Kidney (tissue), 14 donors: ENCODE measurements around the gene ZNF629. TPM values are rescaled to one million over a fixed set of nuclear protein-coding genes. Genes with fewer than 3 reads are reported as not detected.

Experiments used
- DNase-seq, 5 donors: peaks; one replicate each; pipeline ENCODE4 v3.0.0-alpha.2; 2013 to 2020
- FAIRE-seq: peaks from 2 replicates; lab custom pipeline; 2012; peaks lifted over from hg19 to GRCh38; lab: Jason Lieb, UNC
- H3K27ac ChIP-seq, 2 donors: one replicate each; pipeline ENCODE4 v1.7.0; 2013; ENCODE audit warnings: low read depth in 2 of 2, low read length in 2 of 2, inconsistent platforms in 1 of 2
- H3K27me3 ChIP-seq: one replicate; pipeline ENCODE4 v1.7.1; 2013; ENCODE audit warnings: low read length, inconsistent platforms; ENCODE audit not compliant: control insufficient read depth, insufficient read depth
- H3K36me3 ChIP-seq, 3 donors: one replicate each; pipeline versions ENCODE4 v1.7.0 to v1.7.1; 2013; ENCODE audit warnings: low read length in 3 of 3, control low read depth in 1 of 3, inconsistent platforms in 1 of 3; ENCODE audit not compliant: insufficient read depth in 3 of 3, control insufficient read depth in 2 of 3
- H3K4me1 ChIP-seq, 3 donors: one replicate each; pipeline versions ENCODE4 v1.7.0 to v1.7.1; 2013; ENCODE audit warnings: low read length in 3 of 3, inconsistent platforms in 1 of 3, low read depth in 1 of 3; ENCODE audit not compliant: control insufficient read depth in 2 of 3, insufficient read depth in 2 of 3
- H3K4me3 ChIP-seq, 3 donors: one replicate each; pipeline versions ENCODE4 v1.7.0 to v1.8.1; 2013; ENCODE audit warnings: low read length in 3 of 3, control low read depth in 1 of 3, inconsistent platforms in 1 of 3
- H3K9ac ChIP-seq, 3 donors: one replicate each; pipeline versions ENCODE4 v1.7.0 to v1.7.1; 2013; ENCODE audit warnings: low read length in 3 of 3, control low read depth in 1 of 3, inconsistent platforms in 1 of 3
- H3K9me3 ChIP-seq, 3 donors: one replicate each; pipeline versions ENCODE4 v1.7.0 to v1.7.1; 2013; ENCODE audit warnings: low read length in 3 of 3, control low read depth in 1 of 3, inconsistent platforms in 1 of 3; ENCODE audit not compliant: control insufficient read depth in 2 of 3, insufficient read depth in 1 of 3
- CTCF ChIP-seq: IDR thresholded peaks from 3 replicates; pipeline ENCODE4 v1.5.1; 2012; ENCODE audit warnings: mild to moderate bottlenecking, moderate library complexity, borderline replicate concordance; ENCODE audit not compliant: insufficient read depth; ENCODE audit errors: extremely low read depth
- intact Hi-C: fragments of 100-400 bp; cut with DNase I; formaldehyde crosslinking; loops from one replicate; pipeline ENCODE4 v1.11.1; 2022
- polyA plus RNA-seq: library from polyadenylated mRNA; stranded (reverse); fragments of 350-450 nt; fragmentation: Illumina TruSeq; extraction: RNeasy Lipid Tissue Mini Kit (QIAGEN cat#74804); gene quantifications from one replicate; pipeline ENCODE4 v1.2.3, GENCODE V29; 2014; ENCODE audit warnings: low read depth, low replicate concordance; ENCODE audit not compliant: insufficient read depth
- total RNA-seq: library from RNA; stranded (reverse); fragmentation: NEBNext Ultra II Directional; extraction: Animal tissue kit (Norgen Biotek cat#: 25700); gene quantifications from one replicate; pipeline ENCODE4 v1.2.1, GENCODE V29; 2021
- donor health status: control.
- donor health status: control.
- donor health status: control.
- donor health status: control.
- donor health status: control.
- donor health status: DM: yes; HTN: yes; CAD: no.
- donor health status: Normal renal cell carcinoma (clear cell type).

ZNF629 gene
- total and polyA plus RNA-seq, 2 donors from 2014 or later, result 8.1 to 19.8 TPM

GRCh38 chr16:30808146-30808545 lies 21.1 kb upstream of the ZNF629 start:
- Histone ChIP-seq H3K27me3 (no peaks in the 10 kb centered on the region), H3K4me3 (no peak overlapping the region), H3K36me3 (no peaks in the 10 kb centered on the region), H3K9ac (no peak overlapping the region), H3K27ac (no peak overlapping the region), H3K9me3 (no peaks in the 10 kb centered on the region), H3K4me1 (peaks cover 0 to 10% (median 0%) of the 10 kb centered on the region in 3 donors)
- intact Hi-C loops, result no loop called here
- FAIRE-seq (no peak), DNase-seq (no peak)
- TF ChIP-seq CTCF, result no peak

- no peak for TF ChIP-seq CTCF
- intact Hi-C loops, result no loop called here
- no peak for FAIRE-seq
Observed at GRCh38 chr16:30805370-30806169, 18.6 kb upstream of the ZNF629 start.

DNA sequence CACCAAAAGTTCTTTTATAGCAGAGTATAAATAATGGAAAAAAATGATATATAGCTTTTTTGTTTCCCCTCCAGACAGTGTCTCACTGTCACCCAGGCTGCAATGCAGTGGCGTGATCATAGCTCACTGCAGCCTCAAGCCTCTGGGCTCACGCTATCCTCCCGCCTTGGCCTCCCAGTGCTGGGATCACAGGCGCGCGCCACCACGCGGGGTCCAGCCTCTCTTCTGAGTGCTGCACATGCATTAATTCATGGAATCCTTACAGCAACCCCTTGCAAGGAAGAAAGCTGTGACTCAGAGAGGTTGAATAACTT lies 18.0 kb upstream of the ZNF629 start:
- H3K27me3 ChIP-seq, result no peaks in the 10 kb centered on the region
- peak overlapping the region; percentile 68 to 89 (median 83) for H3K4me3 ChIP-seq
- peak in 1 of 5 donors; percentile 22 for DNase-seq
- TF ChIP-seq CTCF, result no peak
- no peaks in the 10 kb centered on the region for H3K36me3 ChIP-seq
- intact Hi-C loops, result no loop called here
- no peak overlapping the region for H3K27ac ChIP-seq
- H3K9me3 ChIP-seq, result no peaks in the 10 kb centered on the region
- H3K9ac ChIP-seq, result peak overlapping the region; percentile 41 to 84 (median 82)
- peaks cover 0 to 10% (median 0%) of the 10 kb centered on the region in 3 donors for H3K4me1 ChIP-seq
- FAIRE-seq, result no peak

More at GRCh38 chr16:30805370-30806169, 18.6 kb upstream of the ZNF629 start:
- Histone ChIP-seq H3K27me3 (no peaks in the 10 kb centered on the region), H3K9ac (peak overlapping the region; percentile 82 to 94 (median 84)), H3K36me3 (no peaks in the 10 kb centered on the region), H3K9me3 (no peaks in the 10 kb centered on the region), H3K4me3 (peak overlapping the region; percentile 68 to 89 (median 83)), H3K4me1 (peaks cover 0 to 10% (median 0%) of the 10 kb centered on the region in 3 donors), H3K27ac (peak overlapping the region; percentile 78 to 80)
- DNase-seq, result peak; percentile 89 to 96 (median 93)
